DMS153 treated with DMSO at 0.1 percent for 48 hours (cell line): ENCODE measurements around the gene NF1.

Source experiments
- DNase-seq: peaks from one replicate; lab custom pipeline; 2025; ENCODE audit not compliant: unreplicated experiment; lab: John Stamatoyannopoulos, UW

Gene NF1

GRCh38 chr17:31398381-31399311, 303.9 kb downstream of the NF1 start:
- DNase-seq, result no peak

- DNase-seq, result no peak
These were observed 305.7 kb downstream of the NF1 start for GRCh38 chr17:31400481-31400950.

- no peak for DNase-seq
These were observed 306.9 kb downstream of the NF1 start for GRCh38 chr17:31401456-31402254.

- no peak for DNase-seq
These were observed 309.5 kb downstream of the NF1 start for GRCh38 chr17:31404028-31404949.

DNA sequence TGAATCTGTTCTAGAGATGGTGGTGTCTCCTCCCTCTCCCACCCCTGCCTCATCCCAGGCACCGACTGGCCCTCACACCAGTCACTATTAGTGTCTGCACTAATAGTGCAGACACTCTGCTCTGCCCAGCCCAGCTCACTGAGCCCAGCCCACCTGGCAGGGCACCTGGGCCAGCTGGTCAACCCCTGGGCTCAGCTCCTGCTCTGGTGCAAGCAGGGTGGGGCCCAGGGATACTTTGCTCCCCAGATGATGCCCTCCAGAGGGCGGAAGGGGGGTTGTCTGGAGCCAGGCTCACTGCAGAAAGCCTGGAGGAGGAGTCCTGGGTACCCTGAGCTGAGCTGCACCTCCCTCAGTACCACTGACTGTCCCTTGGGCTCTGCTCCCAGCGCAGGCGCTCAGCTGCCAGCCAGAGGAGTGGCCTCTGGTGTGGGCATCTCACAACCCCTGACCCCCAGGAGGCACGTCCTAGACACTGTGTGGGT, 311.2 kb downstream of the NF1 start:
- no peak for DNase-seq

DNA sequence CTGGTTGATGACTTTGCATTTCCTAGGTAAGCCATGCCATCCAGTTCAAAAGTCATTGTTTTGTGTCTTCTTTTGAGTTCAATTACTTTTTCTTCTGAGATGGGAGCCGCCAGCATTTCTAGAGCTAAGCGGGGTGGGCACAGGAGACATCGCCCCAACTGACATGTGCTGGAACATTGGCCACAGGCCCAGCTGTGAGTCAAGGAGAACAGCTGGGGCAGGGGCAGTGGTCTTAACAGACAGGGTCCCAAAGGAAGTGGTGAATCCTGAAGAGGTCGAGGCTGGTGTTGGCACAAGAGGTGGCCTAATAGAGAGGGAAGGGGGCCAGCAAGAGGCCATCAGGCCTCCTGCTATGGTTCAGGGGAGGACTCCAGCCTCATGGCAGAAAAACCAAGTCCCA, 313.8 kb downstream of the NF1 start:
- no peak for DNase-seq

- no peak for DNase-seq
These were observed 317.0 kb downstream of the NF1 start for GRCh38 chr17:31411707-31412285.

- no peak for DNase-seq
These were observed 317.7 kb downstream of the NF1 start for GRCh38 chr17:31412511-31412910.

GRCh38 chr17:31413081-31413799, 318.5 kb downstream of the NF1 start:
- no peak for DNase-seq

DNA sequence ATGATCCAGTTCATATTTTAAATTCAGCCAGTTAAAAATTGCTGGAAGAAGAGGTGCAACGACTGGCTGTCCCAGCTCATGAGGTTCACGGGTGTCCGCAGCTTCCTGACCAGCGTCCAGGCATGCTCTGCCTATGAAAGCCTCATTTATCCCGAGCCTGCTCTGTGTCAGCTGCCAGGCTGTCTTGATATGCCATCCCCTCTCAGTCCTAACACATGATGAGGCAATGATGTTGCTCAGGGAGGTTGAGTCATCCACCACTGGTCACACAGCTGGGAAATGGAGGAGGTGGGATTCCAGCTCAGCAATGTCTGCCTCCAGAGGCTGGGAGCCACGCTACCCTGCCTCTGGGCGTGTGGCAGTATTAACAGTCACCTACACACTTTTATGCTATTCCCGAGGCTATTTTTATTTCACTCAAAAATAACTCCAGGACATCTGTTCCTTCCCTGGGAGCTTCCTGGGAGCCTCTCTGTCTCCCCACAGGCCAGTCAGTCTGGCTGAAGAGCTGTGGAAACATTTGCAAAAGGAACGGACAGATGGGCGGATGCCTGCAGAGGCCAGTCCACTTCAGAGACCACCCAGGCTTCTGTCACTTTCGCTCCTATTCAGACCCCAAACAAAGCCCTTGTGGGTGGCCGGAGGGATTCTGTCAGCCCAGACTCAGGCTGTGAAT, 319.2 kb downstream of the NF1 start:
- DNase-seq, result no peak

- DNase-seq, result no peak
These were observed 319.8 kb downstream of the NF1 start for GRCh38 chr17:31414550-31414918.

DNA sequence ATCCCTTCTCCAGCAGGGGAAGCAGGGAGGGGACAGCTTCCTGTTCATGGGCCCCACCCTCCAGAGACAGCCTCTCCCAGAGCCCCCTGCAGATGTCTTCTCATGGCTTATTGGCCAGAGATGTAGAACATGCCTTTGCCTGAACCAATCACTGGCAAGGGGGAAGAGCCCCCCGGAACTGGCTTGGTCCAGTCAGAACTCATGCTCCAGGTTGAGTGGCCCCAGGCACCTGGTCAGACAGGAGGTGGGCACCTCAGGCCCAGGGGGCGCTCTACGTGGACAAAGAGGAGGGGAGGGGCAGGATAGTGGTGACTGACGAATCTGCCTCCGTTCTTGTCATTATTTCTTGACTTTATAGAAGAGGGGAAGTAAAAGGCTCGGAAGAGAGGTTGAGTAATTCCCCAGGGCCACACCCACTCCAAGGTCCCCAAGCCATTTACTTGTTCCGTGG, 320.3 kb downstream of the NF1 start:
- no peak for DNase-seq

DNA sequence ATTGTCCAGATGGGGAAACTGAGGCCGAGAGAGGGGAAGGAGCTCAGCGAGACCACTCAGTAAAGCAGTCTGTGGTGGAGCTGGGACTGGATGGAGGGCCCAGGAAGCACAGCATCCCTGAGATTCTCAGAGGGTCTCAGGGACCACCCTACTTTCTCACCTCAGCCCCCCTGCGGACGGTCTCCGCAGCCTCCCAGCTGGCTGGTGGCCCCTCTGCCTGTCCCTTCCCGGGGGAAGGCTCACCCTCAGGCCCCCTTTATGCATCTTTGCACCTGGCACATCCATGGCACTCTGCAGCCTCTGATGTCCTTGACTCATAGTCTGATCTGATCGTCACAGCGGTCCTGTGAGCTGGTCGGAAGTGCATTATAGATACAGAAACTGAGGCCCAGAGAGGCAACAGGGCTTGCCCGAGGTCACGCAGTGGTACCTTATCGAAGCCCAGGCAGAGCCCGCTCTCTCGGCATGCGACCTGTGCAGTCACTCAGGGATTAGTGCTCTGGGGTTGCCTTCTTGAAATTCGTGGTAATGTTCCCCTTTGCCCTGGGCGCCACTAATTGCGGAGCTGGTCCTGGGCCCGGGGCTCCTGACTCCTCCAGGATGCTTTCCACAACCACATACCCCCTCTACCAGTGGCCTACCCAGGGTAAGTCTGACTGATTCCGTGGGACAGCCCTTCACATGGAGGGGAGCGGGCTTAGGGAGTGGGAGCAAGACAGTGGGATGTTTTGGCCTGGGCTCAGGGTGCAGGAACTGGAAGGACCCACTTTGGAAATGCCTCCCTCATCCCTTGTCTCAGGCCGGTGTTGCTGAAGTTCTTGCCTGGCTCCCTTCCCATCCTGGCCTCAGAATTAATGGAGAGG, 321.1 kb downstream of the NF1 start:
- DNase-seq, result no peak

- no peak for DNase-seq
These were observed 321.7 kb downstream of the NF1 start for GRCh38 chr17:31416503-31416923.

- no peak for DNase-seq
These were observed 322.4 kb downstream of the NF1 start for GRCh38 chr17:31417051-31417792.

GRCh38 chr17:31418773-31419350, 324.1 kb downstream of the NF1 start:
- no peak for DNase-seq

DNA sequence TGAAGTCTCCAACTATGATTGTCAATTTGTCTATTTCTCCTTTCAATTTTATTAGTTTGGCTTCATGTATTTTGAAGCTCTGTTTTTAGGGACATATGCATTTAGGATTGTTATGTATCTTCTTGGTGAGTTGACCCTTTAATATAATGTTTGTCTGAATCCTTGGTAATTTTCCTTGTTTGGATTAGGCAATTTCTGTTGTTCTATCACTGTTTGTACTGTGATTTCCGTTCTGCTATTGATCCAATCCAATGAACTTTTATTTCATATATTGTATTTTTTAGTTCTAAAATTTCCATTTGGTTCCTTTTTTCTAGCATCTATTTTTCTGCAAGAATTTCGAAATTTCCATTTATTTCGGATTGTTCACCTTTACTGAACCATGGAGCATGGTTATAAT, 327.7 kb downstream of the NF1 start:
- DNase-seq, result no peak
